ENCODE data around the gene HPN. TPM values are rescaled to one million over a fixed set of nuclear protein-coding genes. Genes with fewer than 3 reads are reported as not detected.

Gene HPN
- total and polyA plus RNA-seq, 2 of the 13 experiments (the other 11 are each of a cell fraction or from before 2014, with no cell fraction given) = 46.7 to 261 TPM

- TF ChIP-seq DMAP1 (CRISPR knock-in tag; IDR thresholded peaks at IDR 0.05) = peak; percentile 39; the same call in 1 of the 2 replicates
- 0 out of 2 replicates have a peak, but pooled peaks have one; percentile 38 for TF ChIP-seq ZNF788 (CRISPR knock-in tag; IDR thresholded peaks at IDR 0.05; ENCODE audit: borderline replicate concordance)
- no peak for TF ChIP-seq HMGA1 (CRISPR knock-in tag; conservative IDR thresholded peaks at IDR 0.05)
- TF ChIP-seq ZFP82 (CRISPR knock-in tag; IDR thresholded peaks at IDR 0.05; ENCODE audit: borderline replicate concordance) = peak; percentile 43; the same call in 1 of the 2 replicates
- TF ChIP-seq FOXJ3 (CRISPR knock-in tag; IDR thresholded peaks at IDR 0.05; ENCODE audit: borderline replicate concordance) = peak; percentile 93
- no peak for TF ChIP-seq ZNF646 (CRISPR knock-in tag; IDR thresholded peaks at IDR 0.05)
- TF ChIP-seq ZNF615 (CRISPR knock-in tag; IDR thresholded peaks at IDR 0.05; ENCODE audit: borderline replicate concordance) = no peak
- peak; percentile 78 for TF ChIP-seq PBX2 (CRISPR knock-in tag; IDR thresholded peaks at IDR 0.05)
- TF ChIP-seq CSRNP1 (CRISPR knock-in tag; IDR thresholded peaks at IDR 0.05) = peak; percentile 67; the same call in 1 of the 2 replicates
- TF ChIP-seq HMGXB3 (CRISPR knock-in tag; IDR thresholded peaks at IDR 0.05; ENCODE audit: borderline replicate concordance) = peak; percentile 63; the same call in 1 of the 2 replicates
- TF ChIP-seq ZNF577 (CRISPR knock-in tag; IDR thresholded peaks at IDR 0.05; ENCODE audit: borderline replicate concordance, low read depth) = no peak
- 0 out of 2 replicates have a peak, but pooled peaks have one; percentile 8 for TF ChIP-seq ZNF460 (CRISPR knock-in tag; IDR thresholded peaks at IDR 0.05; ENCODE audit: borderline replicate concordance)
- TF ChIP-seq FOXK1 (CRISPR knock-in tag; IDR thresholded peaks at IDR 0.05; ENCODE audit: borderline replicate concordance, low read depth) = peak; percentile 54; the same call in 1 of the 2 replicates
These were observed 35.1 kb upstream of the HPN start (continued) for GRCh38 chr19:35006342-35006998.
